DOHH2 (cell line): ENCODE results near the gene GRPR.

Experiments used
- H3F3A ChIP-seq: fragments of 200-600 bp; sonication (generic), shearing (Covaris generic); 2 replicates; pipeline ENCODE4 v1.6.0; 2016; ENCODE audit warnings: antibody characterized with exemption, mild to moderate bottlenecking; ENCODE audit not compliant: control insufficient read depth, insufficient read depth
- H3K27ac ChIP-seq: fragments of 200-600 bp; sonication (generic); 2 replicates; pipeline ENCODE4 v1.5.1; 2014; ENCODE audit warnings: low read depth, mild to moderate bottlenecking, low read length, moderate library complexity
- H3K27me3 ChIP-seq: fragments of 200-600 bp; sonication (generic); 2 replicates; pipeline ENCODE4 v1.6.1; 2014; ENCODE audit warnings: mild to moderate bottlenecking, low read length, mixed read lengths; ENCODE audit not compliant: control insufficient read depth
- H3K36me3 ChIP-seq: fragments of 200-600 bp; sonication (generic); 2 replicates; pipeline ENCODE4 v1.6.1; 2014; ENCODE audit warnings: mild to moderate bottlenecking, low read length, moderate library complexity, mixed read lengths; ENCODE audit not compliant: control insufficient read depth
- H3K4me1 ChIP-seq: fragments of 200-600 bp; sonication (generic); 2 replicates; pipeline ENCODE4 v1.6.1; 2014; ENCODE audit warnings: mild to moderate bottlenecking, low read length, mixed read lengths; ENCODE audit not compliant: control insufficient read depth
- H3K4me2 ChIP-seq: fragments of 200-600 bp; sonication (generic); 2 replicates; pipeline ENCODE4 v1.6.0; 2014; ENCODE audit warnings: mild to moderate bottlenecking, low read length, moderate library complexity
- H3K4me3 ChIP-seq: fragments of 200-600 bp; sonication (generic); 2 replicates; pipeline ENCODE4 v1.5.1; 2014; ENCODE audit warnings: mild to moderate bottlenecking, low read length, mixed read lengths
- H3K79me2 ChIP-seq: fragments of 200-600 bp; sonication (generic); 2 replicates; pipeline ENCODE4 v1.6.1; 2014; ENCODE audit warnings: mild to moderate bottlenecking, low read length, mixed read lengths; ENCODE audit not compliant: control insufficient read depth
- H3K9me2 ChIP-seq: fragments of 200-600 bp; sonication (generic); replicated peaks from 2 replicates; pipeline ENCODE4 v1.6.1; 2014; ENCODE audit warnings: mild to moderate bottlenecking, low read length, mixed read lengths; ENCODE audit not compliant: control insufficient read depth
- H3K9me3 ChIP-seq: fragments of 200-600 bp; sonication (generic); 2 replicates; pipeline ENCODE4 v1.6.1; 2014; ENCODE audit warnings: antibody characterized with exemption, low read length, mixed read lengths; ENCODE audit not compliant: control insufficient read depth, insufficient read depth
- H4K20me1 ChIP-seq: fragments of 200-600 bp; sonication (generic); 2 replicates; pipeline ENCODE4 v1.6.0; 2014; ENCODE audit warnings: low read depth, mild to moderate bottlenecking, antibody characterized with exemption, low read length, moderate library complexity; ENCODE audit not compliant: control insufficient read depth, insufficient read depth
- EZH2phosphoT487 ChIP-seq: fragments of 200-600 bp; sonication (generic); IDR thresholded peaks from 2 replicates; pipeline ENCODE4 v1.6.1; 2017; ENCODE audit warnings: borderline replicate concordance, mild to moderate bottlenecking, antibody characterized with exemption, low read length, moderate library complexity, mixed read lengths
- TF ChIP-seq, protein P1 (sequence below): fragments of 200-600 bp; sonication (generic); IDR thresholded peaks from one replicate; pipeline ENCODE4 v1.5.1; 2014; ENCODE audit warnings: antibody characterized with exemption, mild to moderate bottlenecking, low read depth, low read length; ENCODE audit not compliant: poor library complexity, severe bottlenecking

The GRPR gene

DNA sequence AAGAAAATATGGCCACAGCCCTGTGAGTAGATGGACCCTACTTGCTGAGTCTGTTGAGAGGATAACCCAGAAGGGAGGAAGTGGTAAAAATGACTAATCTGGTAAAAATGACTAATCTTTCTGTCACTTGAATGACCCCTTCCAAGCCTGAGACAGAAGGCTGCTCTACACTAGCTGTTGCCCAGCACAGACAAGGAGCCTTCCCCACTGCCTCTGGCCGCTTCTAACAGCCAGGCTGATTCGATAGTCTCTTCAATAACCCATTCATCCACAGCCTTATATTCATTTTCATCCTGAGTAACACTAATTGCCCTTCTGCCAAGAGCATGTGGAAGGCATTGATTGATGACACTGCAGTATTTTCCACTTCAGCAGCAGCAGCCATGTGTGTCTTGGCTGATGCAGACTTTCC lies 62.4 kb downstream of the GRPR start:
- Histone ChIP-seq H4K20me1 (no peaks in the 10 kb centered on the region), H3F3A (no peaks in the 10 kb centered on the region), H3K4me3 (no peak overlapping the region), H3K9me2 (no peaks in the 10 kb centered on the region), H3K4me1 (no peaks in the 10 kb centered on the region), H3K9me3 (no peaks in the 10 kb centered on the region), H3K27ac (no peak overlapping the region), H3K27me3 (no peaks in the 10 kb centered on the region), H3K79me2 (no peaks in the 10 kb centered on the region), H3K4me2 (no peak overlapping the region), H3K36me3 (no peaks in the 10 kb centered on the region)
- TF ChIP-seq, protein P1, sequence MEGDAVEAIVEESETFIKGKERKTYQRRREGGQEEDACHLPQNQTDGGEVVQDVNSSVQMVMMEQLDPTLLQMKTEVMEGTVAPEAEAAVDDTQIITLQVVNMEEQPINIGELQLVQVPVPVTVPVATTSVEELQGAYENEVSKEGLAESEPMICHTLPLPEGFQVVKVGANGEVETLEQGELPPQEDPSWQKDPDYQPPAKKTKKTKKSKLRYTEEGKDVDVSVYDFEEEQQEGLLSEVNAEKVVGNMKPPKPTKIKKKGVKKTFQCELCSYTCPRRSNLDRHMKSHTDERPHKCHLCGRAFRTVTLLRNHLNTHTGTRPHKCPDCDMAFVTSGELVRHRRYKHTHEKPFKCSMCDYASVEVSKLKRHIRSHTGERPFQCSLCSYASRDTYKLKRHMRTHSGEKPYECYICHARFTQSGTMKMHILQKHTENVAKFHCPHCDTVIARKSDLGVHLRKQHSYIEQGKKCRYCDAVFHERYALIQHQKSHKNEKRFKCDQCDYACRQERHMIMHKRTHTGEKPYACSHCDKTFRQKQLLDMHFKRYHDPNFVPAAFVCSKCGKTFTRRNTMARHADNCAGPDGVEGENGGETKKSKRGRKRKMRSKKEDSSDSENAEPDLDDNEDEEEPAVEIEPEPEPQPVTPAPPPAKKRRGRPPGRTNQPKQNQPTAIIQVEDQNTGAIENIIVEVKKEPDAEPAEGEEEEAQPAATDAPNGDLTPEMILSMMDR = no peak
- TF ChIP-seq EZH2phosphoT487 = no peak

DNA sequence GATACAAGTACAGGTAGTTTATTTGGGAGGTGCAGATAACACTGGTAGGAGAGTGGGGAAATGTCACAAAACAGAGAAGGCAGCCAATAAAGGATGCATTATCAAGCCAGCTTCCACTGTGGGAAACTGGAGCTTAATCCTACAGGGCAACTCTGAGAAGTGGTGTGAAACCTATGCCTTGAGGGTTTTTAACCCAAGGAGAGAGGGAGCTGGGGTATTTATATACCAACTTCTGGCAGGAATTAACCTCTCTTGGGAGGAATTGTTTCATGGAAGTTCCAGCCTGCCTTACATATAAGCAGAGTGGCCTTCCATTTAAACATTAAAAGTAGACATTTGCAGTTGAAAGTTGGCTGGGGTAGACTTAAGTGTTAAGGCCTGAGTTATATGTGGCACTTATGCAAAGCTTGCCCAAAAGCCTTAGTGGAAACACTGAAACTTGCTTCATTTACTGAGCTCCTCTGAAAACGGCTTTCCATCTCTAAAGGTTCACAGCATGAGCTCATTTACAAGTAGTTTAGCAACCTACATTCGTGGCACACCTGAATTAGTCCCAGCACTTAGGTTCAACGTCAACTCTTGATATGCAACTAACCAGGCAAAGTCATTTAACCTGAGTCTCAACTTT lies 63.1 kb downstream of the GRPR start:
- Histone ChIP-seq H3K4me1 (no peaks in the 10 kb centered on the region), H3K27ac (no peak overlapping the region), H3K4me3 (no peak overlapping the region), H3K9me3 (no peaks in the 10 kb centered on the region), H3K36me3 (no peaks in the 10 kb centered on the region), H3K27me3 (no peaks in the 10 kb centered on the region), H4K20me1 (no peaks in the 10 kb centered on the region), H3K4me2 (no peak overlapping the region), H3K9me2 (no peaks in the 10 kb centered on the region), H3K79me2 (no peaks in the 10 kb centered on the region), H3F3A (no peaks in the 10 kb centered on the region)
- TF ChIP-seq EZH2phosphoT487 = no peak
- TF ChIP-seq, protein P1 = no peak

DNA sequence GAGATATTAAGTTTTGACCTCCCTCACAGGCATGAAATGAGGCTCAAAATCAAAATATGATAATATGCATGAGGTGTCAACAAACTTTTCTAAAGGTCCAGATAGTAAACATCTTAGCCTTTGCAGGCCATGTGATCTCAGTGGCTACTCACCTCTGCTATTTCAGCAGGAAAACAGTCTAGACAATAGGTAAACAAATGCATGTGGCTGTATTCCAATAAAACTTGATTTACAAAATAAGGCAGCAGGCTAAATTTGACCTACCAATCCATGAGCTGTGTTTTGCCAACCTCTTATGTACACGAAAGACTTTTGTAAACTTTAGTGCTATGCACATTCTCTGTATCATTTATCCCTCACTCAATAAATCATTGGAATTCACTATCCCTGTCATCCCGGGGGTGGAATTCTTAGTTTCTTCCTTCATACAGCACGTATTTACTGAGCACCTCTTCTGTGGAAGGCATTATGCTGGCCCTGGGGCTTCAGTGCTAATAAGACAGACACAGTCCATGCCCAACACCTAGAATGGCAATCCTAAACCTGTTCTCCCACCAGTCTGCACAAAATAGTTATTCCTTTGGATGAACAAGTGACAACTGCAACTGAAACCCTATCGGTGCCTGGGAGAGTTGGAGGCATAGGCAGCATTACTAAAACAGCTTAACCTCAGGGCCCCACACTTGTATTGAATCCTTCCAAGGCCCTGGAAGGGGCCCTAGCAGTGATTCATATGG lies 63.8 kb downstream of the GRPR start:
- Histone ChIP-seq H3K27me3 (no peaks in the 10 kb centered on the region), H3K79me2 (no peaks in the 10 kb centered on the region), H3K36me3 (no peaks in the 10 kb centered on the region), H3K9me3 (no peaks in the 10 kb centered on the region), H3K27ac (no peak overlapping the region), H3K4me2 (no peak overlapping the region), H3K4me3 (no peak overlapping the region), H3K9me2 (no peaks in the 10 kb centered on the region), H3F3A (no peaks in the 10 kb centered on the region), H4K20me1 (no peaks in the 10 kb centered on the region), H3K4me1 (no peaks in the 10 kb centered on the region)
- no peak for TF ChIP-seq EZH2phosphoT487
- TF ChIP-seq, protein P1 = no peak
